ENCODE data around the gene CARM1. TPM values are rescaled to one million over a fixed set of nuclear protein-coding genes. Genes with fewer than 3 reads are reported as not detected.

The CARM1 gene
- total and polyA plus RNA-seq, 7 donors, result 59.1 to 110 (median 94.7) TPM

DNA sequence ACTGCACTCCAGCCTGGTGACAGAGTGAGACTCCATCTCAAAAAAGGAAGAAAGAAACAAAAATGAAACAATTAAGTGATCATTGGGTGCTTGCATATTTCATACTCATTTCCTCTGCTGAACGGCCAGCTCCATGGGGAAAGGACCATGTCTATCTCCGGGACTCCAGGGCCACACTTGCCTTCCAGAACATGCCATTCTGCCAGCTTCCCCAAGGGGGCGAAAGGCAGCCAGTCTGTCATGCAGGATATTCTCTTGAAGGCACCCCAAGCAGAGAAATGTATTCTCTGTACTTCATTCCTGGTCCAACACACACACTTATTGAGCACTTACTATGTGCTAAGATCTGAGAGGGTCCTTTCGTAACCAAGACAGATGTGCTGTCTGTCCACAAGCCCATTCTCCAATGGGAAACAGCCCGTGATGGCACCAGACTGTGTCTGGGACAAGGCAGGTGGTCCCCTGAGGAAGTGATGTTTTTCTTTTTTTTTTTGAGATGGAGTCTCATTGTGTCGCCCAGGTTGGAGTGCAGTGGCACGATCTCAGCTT, 10.2 kb upstream of the CARM1 start:
- no peak for ATAC-seq
- Histone ChIP-seq H3K36me3 (ENCODE audit: insufficient read depth in 1 of 2, low read depth in 1 of 2) (no peaks in the 10 kb centered on the region), H3K27ac (no peak overlapping the region), H3K27me3 (ENCODE audit: insufficient read depth in 3 of 3, low read length in 2 of 3) (no peaks in the 10 kb centered on the region), H3K9me3 (no peaks in the 10 kb centered on the region), H3K4me3 (no peak overlapping the region), H3K4me1 (no peaks in the 10 kb centered on the region)
- TF ChIP-seq CTCF (IDR thresholded peaks at IDR 0.05), result peak; percentile 22
- WGBS, 3 donors, result 60 to 75% (median 60%) methylated on average over 7 of the region's 7 CpGs
- DNase-seq, result no peak
- intact Hi-C loops (cut with DNase I), result loop anchor here in 1 of 2 donors (5.0 kb wide), 2 partner anchors 89 to 139 kb away; no protein-coding TSS in a partner anchor

DNA sequence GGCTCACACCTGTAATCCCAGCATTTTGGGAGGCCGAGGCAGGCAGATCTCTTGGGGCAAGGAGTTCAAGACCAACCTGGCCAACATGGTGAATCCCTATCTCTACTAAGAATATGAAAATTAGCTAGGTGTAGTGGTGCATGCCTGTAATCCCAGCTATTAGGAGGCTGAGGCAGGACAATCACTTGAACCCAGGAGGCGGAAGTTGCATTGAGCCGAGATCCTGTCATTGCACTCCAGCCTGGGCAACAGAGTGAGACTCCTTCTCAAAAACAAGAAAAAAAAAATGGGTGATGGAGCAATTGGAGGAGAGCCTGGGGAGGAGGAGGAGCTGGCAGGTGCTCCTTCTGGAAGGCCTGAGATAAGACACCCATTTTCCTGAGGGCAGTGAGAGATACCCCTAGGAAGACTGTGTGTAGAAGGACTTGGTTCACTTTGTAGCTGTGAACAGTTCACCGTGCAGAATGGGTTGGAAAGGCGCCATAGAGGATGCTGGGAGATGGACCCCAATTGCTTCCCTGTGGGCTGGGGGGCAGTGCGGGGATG, 8.7 kb upstream of the CARM1 start:
- intact Hi-C loops (cut with DNase I), result loop anchor here in 1 of 2 donors (5.0 kb wide), 2 partner anchors 90 to 140 kb away; no protein-coding TSS in a partner anchor

DNA sequence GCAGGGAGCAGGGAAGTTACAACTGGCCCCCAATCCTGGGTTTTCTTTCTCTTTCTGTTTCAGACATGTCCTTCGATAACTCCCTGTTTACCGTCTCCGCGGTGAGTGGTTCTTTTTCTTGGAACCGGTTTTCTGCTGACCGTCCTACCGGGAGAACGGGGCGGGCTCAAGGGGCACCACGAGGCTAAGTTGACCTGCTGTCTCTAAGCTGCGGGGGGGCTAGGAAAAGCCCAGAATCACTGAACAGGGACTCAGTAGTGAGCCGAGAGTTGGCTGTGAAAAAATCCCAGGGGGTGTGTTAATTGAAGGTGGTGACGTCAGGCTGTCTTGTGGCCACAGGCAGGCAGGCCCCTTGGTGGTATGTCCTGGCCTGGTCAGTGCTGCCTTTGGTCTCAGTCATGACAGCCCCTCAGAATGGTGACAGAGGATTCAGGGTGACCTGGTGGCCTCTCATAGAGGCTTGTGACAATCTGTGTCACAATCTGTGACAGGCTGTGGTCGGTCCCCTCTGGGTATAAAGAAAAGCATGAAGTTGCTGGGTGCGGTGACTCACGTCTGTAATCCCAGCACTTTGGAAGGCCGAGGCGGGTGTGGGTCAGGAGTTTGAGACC, 8.1 kb upstream of the CARM1 start:
- Histone ChIP-seq H3K4me3 (no peak overlapping the region), H3K27me3 (ENCODE audit: insufficient read depth in 3 of 3, low read length in 2 of 3) (no peaks in the 10 kb centered on the region), H3K27ac (no peak overlapping the region), H3K4me1 (no peaks in the 10 kb centered on the region), H3K36me3 (ENCODE audit: insufficient read depth in 1 of 2, low read depth in 1 of 2) (no peaks in the 10 kb centered on the region), H3K9me3 (no peaks in the 10 kb centered on the region)
- TF ChIP-seq CTCF (IDR thresholded peaks at IDR 0.05), result no peak
- intact Hi-C loops (cut with DNase I), result loop anchor here in 1 of 2 donors (5.0 kb wide), 2 partner anchors 91 to 141 kb away; no protein-coding TSS in a partner anchor
- DNase-seq (peak in 1 of 2 donors; percentile 33), ATAC-seq (no peak)
- WGBS, 3 donors, result 50 to 68% (median 59%) methylated on average over 18 of the region's 18 CpGs

More for the DNA sequence above, 8.7 kb upstream of the CARM1 start:
- no peak for ATAC-seq
- Histone ChIP-seq H3K27ac (no peak overlapping the region), H3K36me3 (ENCODE audit: insufficient read depth in 1 of 2, low read depth in 1 of 2) (no peaks in the 10 kb centered on the region), H3K9me3 (no peaks in the 10 kb centered on the region), H3K27me3 (ENCODE audit: insufficient read depth in 3 of 3, low read length in 2 of 3) (no peaks in the 10 kb centered on the region), H3K4me3 (no peak overlapping the region), H3K4me1 (no peaks in the 10 kb centered on the region)
- TF ChIP-seq CTCF (IDR thresholded peaks at IDR 0.05), result no peak
- 80 to 82% (median 81%) methylated on average over 6 of the region's 6 CpGs for WGBS, 3 donors
- no peak for DNase-seq

GRCh38 chr19:10864538-10864899, 6.8 kb upstream of the CARM1 start:
- ATAC-seq (peak; percentile 76 to 88 (median 80)), DNase-seq (peak; percentile 86 to 92)
- H3K9me3 ChIP-seq, result no peaks in the 10 kb centered on the region
- H3K4me1 ChIP-seq, result no peaks in the 10 kb centered on the region
- TF ChIP-seq CTCF (IDR thresholded peaks at IDR 0.05), result peak; percentile 84
- intact Hi-C loops (cut with DNase I), result loop anchor here (2.0 to 5.0 kb wide), 3 partner anchors 92 to 148 kb away; no protein-coding TSS in a partner anchor
- H3K27ac ChIP-seq, result no peak overlapping the region
- no peaks in the 10 kb centered on the region for H3K27me3 ChIP-seq (ENCODE audit: insufficient read depth in 3 of 3, low read length in 2 of 3)
- peak overlapping the region; percentile 16 for H3K4me3 ChIP-seq
- H3K36me3 ChIP-seq (ENCODE audit: insufficient read depth in 1 of 2, low read depth in 1 of 2), result no peaks in the 10 kb centered on the region
- WGBS, 3 donors, result 13 to 18% (median 14%) methylated on average over 6 of the region's 6 CpGs
